ENCODE results near the gene YBX1. TPM values are rescaled to one million over a fixed set of nuclear protein-coding genes. Genes with fewer than 3 reads are reported as not detected.

Gene YBX1
- total RNA-seq = 853 and 942 TPM in 2 replicates

DNA sequence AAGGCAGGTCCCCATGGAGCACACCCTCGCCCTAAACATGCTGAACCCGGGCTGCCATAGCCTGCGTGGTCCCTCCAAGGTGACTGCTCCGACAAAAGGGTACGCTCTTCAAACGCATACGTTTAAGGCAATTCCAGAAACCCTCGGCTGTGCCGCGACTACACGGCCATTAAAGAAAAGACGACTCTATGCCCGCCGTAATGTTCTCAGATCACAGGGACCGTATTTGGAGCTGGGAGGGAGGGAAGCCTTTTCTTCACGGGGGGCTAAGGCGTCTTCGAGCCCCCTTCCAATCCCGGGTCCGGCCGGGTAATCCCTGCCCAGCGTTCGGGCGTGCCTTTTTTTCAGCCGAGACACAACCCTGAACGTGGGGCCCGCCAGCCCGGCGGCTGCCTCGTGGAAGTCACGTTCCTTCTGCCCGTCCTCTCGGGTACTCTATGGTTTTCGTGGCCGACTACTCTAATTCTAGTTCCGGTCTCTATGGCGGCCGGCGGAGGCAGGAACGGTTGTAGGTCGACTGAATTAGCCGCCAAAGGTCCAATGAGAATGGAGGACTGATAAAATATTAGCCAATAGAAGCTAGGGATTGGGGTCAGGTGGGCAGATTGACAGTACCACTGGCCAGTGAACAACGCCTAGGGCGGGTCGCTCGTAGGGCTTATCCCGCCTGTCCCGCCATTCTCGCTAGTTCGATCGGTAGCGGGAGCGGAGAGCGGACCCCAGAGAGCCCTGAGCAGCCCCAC is at the start of gene YBX1:
YBX1 (plus strand) TSS at position 678 of the 743 bp plus-strand sequence. CDS start 148 bp downstream, outside the sequence.

GRCh38 chr1:42657981-42658876 is 24.0 kb upstream of the YBX1 start, which contains the start of gene PPIH:
Gene PPIH, plus strand, starts transcription at chr1:42658423. Its CDS starts 24 bp downstream, at chr1:42658447.

DNA sequence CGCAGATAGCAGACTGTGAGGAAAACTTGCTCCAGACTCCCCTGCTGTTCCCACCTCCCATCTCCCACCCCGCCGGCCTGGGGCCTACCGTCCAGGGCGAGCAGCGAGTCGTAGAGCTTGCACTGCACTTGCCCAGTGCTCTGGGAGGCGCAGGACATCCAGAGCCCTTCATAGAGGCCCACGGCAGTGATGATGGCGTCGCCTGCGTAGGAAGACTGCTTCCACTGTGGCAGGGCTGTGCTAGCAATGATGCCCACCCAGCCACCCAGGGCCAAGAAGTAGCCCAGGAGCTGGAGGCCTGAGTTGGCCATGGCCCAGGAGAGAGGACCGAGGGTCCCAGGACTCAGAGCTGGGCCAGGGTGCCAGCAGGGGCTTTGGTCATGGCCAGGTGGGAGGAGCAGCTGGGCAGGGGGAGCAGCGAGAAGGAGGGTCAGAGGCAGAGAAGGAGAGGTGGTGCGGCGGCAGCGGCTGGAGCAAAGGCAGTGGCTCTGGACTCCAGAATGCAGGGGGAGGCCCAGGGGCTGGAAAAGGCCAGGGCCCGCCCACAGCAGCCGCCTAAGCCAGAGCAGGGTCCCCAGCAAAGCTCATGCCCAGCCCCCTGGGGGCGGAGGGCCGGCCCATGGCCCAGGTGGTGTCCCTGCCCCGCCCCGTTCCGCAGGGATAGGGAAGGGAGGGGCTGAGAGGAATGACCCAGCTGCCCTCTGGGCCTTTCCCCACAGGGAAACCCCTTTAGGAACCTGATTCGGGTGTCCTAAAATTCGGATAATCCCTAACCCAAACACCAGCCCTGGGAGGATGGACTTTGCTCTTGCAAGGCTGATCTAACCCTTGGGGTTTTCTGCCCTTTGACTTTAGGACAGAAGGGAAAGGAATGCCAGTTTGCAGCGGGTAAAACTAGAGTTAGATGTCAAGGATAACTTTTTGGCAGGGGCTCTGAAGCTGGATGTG is 57.8 kb downstream of the YBX1 start, which contains the start of gene CLDN19:
CLDN19 (minus strand) TSS at position 484 of the 948 bp plus-strand sequence; CDS start at position 311, 173 bp downstream.

Other genes starting within 250 kb of the YBX1 start
- 0.39 and 0.73 TPM in 2 replicates for gene ZMYND12, start 226.4 kb upstream of the YBX1 start, total RNA-seq
- gene PPCS, start 225.9 kb upstream of the YBX1 start, total RNA-seq = 35.0 and 43.4 TPM in 2 replicates
- 1.4 and 1.5 TPM in 2 replicates for gene CCDC30, start 219.1 kb upstream of the YBX1 start, total RNA-seq
- gene PPIH, start 24.0 kb upstream of the YBX1 start, total RNA-seq = 35.2 and 37.8 TPM in 2 replicates
- gene CLDN19, start 57.8 kb downstream of the YBX1 start, total RNA-seq = not detected in 2 replicates
- gene P3H1, start 84.6 kb downstream of the YBX1 start, total RNA-seq = 99.7 and 111 TPM in 2 replicates
- 3.3 and 3.5 TPM in 2 replicates for gene C1orf50, start 84.8 kb downstream of the YBX1 start, total RNA-seq
- under 0.01 TPM in 1 of 2 replicates, not detected in the other for gene TMEM269, start 102.6 kb downstream of the YBX1 start, total RNA-seq
- 8.6 and 13.2 TPM in 2 replicates for gene ERMAP, start 134.7 kb downstream of the YBX1 start, total RNA-seq
- gene SVBP, start 135.0 kb downstream of the YBX1 start, total RNA-seq = 8.8 and 9.9 TPM in 2 replicates
- 7.6 and 9.2 TPM in 2 replicates for gene ZNF691, start 164.2 kb downstream of the YBX1 start, total RNA-seq

Measured in subcutaneous preadipocyte (primary cell).